Measurements from ENCODE around the gene MYOM1. TPM values are rescaled to one million over a fixed set of nuclear protein-coding genes. Genes with fewer than 3 reads are reported as not detected.

Gene MYOM1
- total RNA-seq, 1 donor from 2014 or later, result 1.2 TPM

DNA sequence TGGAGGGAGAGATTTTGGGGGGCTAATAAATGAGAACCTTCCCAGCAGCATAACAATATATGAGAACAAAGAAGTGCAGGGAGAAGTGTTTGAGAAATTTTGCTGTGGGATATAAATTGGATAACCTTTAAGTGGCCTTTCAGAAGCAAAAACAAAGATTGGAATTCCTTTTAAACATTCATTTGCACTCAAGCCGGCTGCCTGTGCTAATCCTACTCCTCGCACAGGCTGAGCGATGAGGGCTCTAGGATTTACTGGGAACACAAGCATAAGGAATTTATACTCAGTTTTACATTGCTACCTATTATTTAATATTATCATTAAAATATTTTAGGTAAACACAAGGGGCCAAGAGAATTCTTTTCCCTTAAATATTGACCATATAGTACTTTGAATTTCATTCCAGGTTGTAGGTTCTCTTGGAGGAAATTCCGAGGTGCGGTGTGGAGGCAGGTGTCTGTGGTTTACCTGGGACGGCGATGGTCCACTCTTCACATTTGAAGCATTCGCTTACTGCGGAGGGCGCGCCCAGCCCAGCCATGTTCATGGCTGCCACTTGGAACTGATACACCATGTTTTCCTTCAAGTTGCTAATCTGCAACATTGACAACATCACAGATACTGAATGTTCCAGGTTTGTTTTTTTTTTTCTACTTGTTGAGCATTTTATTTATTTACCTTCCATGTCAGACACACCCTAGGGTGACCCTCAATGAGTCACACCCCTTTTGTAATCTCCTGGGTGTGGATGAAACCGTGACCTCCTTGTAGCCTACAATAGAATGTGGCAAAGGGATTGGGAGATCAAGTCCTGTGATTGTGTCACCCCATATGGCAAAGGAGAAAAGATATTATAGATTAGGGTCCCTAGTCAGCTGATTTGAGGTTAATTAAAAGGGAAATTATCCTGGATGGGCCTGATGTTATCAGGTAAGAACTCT lies 100.1 kb downstream of the MYOM1 start:
- TF ChIP-seq CTCF (IDR thresholded peaks at IDR 0.05) (no peak), POLR2A (IDR thresholded peaks at IDR 0.05) (no peak), POLR2AphosphoS5 (IDR thresholded peaks at IDR 0.05; ENCODE audit: insufficient read depth in 1 of 2, low read depth in 1 of 2) (no peak)
- DNase-seq (ENCODE audit: extremely low spot score in 2 of 2), result no peak
- no peak overlapping the region for H3K27ac ChIP-seq
- H3K4me3 ChIP-seq, result no peak overlapping the region
- no peaks in the 10 kb centered on the region for H3K27me3 ChIP-seq
- no peaks in the 10 kb centered on the region for H3K4me1 ChIP-seq
- intact Hi-C loops (cut with DNase I), result no loop called here
- H3K36me3 ChIP-seq, result no peaks in the 10 kb centered on the region
- H3K9me3 ChIP-seq, result no peaks in the 10 kb centered on the region

DNA sequence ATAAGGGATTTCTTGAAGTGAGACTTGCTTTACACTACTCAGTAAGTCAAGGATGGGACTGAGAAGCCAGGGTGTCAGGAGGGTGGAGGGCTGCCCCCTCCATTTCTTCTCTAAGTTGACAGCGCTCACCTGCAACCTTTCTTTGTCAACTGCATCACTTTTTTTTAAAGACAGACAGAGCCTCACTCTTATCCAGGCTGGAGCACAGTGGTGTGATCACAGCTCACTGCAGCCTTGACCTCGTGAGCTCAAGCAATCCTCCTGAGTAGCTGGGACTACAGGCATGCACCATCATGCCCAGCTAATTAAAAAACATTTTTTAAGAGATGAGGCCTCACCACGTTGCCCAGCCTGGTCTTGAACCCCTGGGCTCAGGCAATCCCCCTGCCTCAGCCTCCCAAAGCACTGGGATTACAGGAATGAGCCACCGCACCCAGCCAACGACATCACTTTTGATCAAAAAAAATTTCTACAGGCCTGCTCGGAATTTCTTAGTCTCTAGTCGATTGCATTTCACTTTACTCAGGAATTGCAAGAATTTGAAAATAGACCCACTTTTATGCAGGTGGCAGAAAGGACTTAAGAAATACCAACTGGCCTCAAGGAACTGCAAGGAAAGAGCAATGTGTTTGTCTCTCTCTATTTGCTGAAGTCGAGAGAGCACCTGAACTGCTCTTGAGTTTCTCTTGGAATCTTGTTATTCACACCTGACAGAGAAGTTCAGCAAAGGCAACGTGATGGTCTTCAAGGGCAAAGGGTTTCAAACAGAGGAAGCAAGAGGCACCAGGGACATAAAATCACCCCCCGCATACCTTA lies 101.4 kb downstream of the MYOM1 start:
- no peaks in the 10 kb centered on the region for H3K9me3 ChIP-seq
- no peak overlapping the region for H3K4me3 ChIP-seq
- H3K27me3 ChIP-seq, result no peaks in the 10 kb centered on the region
- H3K36me3 ChIP-seq, result no peaks in the 10 kb centered on the region
- DNase-seq (ENCODE audit: extremely low spot score in 2 of 2), result no peak
- no peaks in the 10 kb centered on the region for H3K4me1 ChIP-seq
- H3K27ac ChIP-seq, result no peak overlapping the region
- TF ChIP-seq POLR2A (IDR thresholded peaks at IDR 0.05), result no peak
- no peak for TF ChIP-seq CTCF (IDR thresholded peaks at IDR 0.05)
- TF ChIP-seq POLR2AphosphoS5 (IDR thresholded peaks at IDR 0.05; ENCODE audit: insufficient read depth in 1 of 2, low read depth in 1 of 2), result no peak
- intact Hi-C loops (cut with DNase I), result no loop called here

GRCh38 chr18:3117493-3118192 lies 102.1 kb downstream of the MYOM1 start:
- TF ChIP-seq POLR2AphosphoS5 (IDR thresholded peaks at IDR 0.05; ENCODE audit: insufficient read depth in 1 of 2, low read depth in 1 of 2), result no peak
- TF ChIP-seq CTCF (IDR thresholded peaks at IDR 0.05), result no peak
- TF ChIP-seq POLR2A (IDR thresholded peaks at IDR 0.05), result no peak
- Histone ChIP-seq H3K9me3 (no peaks in the 10 kb centered on the region), H3K27me3 (no peaks in the 10 kb centered on the region), H3K36me3 (no peaks in the 10 kb centered on the region), H3K4me1 (no peaks in the 10 kb centered on the region), H3K27ac (no peak overlapping the region), H3K4me3 (no peak overlapping the region)
- intact Hi-C loops (cut with DNase I), result no loop called here
- DNase-seq (ENCODE audit: extremely low spot score in 2 of 2), result no peak

- no peak for DNase-seq (ENCODE audit: extremely low spot score in 2 of 2)
Observed at GRCh38 chr18:3115447-3116030, 104.2 kb downstream of the MYOM1 start.

More at GRCh38 chr18:3115447-3116030, 104.2 kb downstream of the MYOM1 start:
- intact Hi-C loops (cut with DNase I), result no loop called here
- Histone ChIP-seq H3K36me3 (no peaks in the 10 kb centered on the region), H3K9me3 (no peaks in the 10 kb centered on the region), H3K4me1 (no peaks in the 10 kb centered on the region), H3K4me3 (no peak overlapping the region), H3K27ac (no peak overlapping the region), H3K27me3 (no peaks in the 10 kb centered on the region)
- no peak for TF ChIP-seq CTCF (IDR thresholded peaks at IDR 0.05)
- no peak for TF ChIP-seq POLR2A (IDR thresholded peaks at IDR 0.05)
- no peak for TF ChIP-seq POLR2AphosphoS5 (IDR thresholded peaks at IDR 0.05; ENCODE audit: insufficient read depth in 1 of 2, low read depth in 1 of 2)
